HL-60 (cell line): ENCODE results near the gene MALRD1.

ENCODE experiments used
- DNase-seq, 2 experiments: peaks; one replicate each; pipeline ENCODE4 v3.0.0-alpha.2; 2010 to 2020; ENCODE audit warnings: low read depth in 1 of 2, low spot score in 1 of 2
- H3K27ac ChIP-seq: fragments of 250-450 bp; sonication (Bioruptor Pico); replicated peaks from 2 replicates; pipeline ENCODE4 v1.5.1; 2020; ENCODE audit warnings: mild to moderate bottlenecking, moderate library complexity
- H3K27me3 ChIP-seq: fragments of 250-450 bp; sonication (Bioruptor Pico); 2 replicates; pipeline ENCODE4 v1.5.1; 2021; ENCODE audit warnings: mild to moderate bottlenecking, moderate library complexity; ENCODE audit not compliant: insufficient read depth, poor library complexity, severe bottlenecking
- H3K4me3 ChIP-seq: replicated peaks from 2 replicates; pipeline ENCODE4 v1.5.1; 2011; ENCODE audit warnings: mild to moderate bottlenecking, control low read depth, low read length; ENCODE audit not compliant: insufficient read depth
- GABPA ChIP-seq: IDR thresholded peaks from 2 replicates; pipeline ENCODE4 v1.6.1; 2012; ENCODE audit warnings: low read depth
- POLR2AphosphoS5 ChIP-seq: IDR thresholded peaks from 2 replicates; pipeline ENCODE4 v1.6.1; 2012; ENCODE audit warnings: low read depth
- SPI1 ChIP-seq: IDR thresholded peaks from 2 replicates; pipeline ENCODE4 v1.6.1; 2012; ENCODE audit warnings: low read depth, mild to moderate bottlenecking, borderline replicate concordance
- TF ChIP-seq, protein P1 (sequence below): IDR thresholded peaks from one replicate; pipeline ENCODE4 v1.5.1; 2011; ENCODE audit warnings: low read length, control low read depth, inconsistent platforms; ENCODE audit not compliant: insufficient read depth
- TF ChIP-seq, protein P2 (sequence below): IDR thresholded peaks from 2 replicates; pipeline ENCODE4 v1.6.1; 2012; ENCODE audit warnings: low read depth; ENCODE audit not compliant: insufficient replicate concordance

Gene MALRD1

GRCh38 chr10:19749185-19749729 lies 700.7 kb downstream of the MALRD1 start:
- no peak for DNase-seq
- no peak overlapping the region for H3K27ac ChIP-seq
- TF ChIP-seq, protein P1, sequence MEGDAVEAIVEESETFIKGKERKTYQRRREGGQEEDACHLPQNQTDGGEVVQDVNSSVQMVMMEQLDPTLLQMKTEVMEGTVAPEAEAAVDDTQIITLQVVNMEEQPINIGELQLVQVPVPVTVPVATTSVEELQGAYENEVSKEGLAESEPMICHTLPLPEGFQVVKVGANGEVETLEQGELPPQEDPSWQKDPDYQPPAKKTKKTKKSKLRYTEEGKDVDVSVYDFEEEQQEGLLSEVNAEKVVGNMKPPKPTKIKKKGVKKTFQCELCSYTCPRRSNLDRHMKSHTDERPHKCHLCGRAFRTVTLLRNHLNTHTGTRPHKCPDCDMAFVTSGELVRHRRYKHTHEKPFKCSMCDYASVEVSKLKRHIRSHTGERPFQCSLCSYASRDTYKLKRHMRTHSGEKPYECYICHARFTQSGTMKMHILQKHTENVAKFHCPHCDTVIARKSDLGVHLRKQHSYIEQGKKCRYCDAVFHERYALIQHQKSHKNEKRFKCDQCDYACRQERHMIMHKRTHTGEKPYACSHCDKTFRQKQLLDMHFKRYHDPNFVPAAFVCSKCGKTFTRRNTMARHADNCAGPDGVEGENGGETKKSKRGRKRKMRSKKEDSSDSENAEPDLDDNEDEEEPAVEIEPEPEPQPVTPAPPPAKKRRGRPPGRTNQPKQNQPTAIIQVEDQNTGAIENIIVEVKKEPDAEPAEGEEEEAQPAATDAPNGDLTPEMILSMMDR = no peak
- TF ChIP-seq SPI1 (no peak), GABPA (no peak), POLR2AphosphoS5 (no peak)
- TF ChIP-seq, protein P2, sequence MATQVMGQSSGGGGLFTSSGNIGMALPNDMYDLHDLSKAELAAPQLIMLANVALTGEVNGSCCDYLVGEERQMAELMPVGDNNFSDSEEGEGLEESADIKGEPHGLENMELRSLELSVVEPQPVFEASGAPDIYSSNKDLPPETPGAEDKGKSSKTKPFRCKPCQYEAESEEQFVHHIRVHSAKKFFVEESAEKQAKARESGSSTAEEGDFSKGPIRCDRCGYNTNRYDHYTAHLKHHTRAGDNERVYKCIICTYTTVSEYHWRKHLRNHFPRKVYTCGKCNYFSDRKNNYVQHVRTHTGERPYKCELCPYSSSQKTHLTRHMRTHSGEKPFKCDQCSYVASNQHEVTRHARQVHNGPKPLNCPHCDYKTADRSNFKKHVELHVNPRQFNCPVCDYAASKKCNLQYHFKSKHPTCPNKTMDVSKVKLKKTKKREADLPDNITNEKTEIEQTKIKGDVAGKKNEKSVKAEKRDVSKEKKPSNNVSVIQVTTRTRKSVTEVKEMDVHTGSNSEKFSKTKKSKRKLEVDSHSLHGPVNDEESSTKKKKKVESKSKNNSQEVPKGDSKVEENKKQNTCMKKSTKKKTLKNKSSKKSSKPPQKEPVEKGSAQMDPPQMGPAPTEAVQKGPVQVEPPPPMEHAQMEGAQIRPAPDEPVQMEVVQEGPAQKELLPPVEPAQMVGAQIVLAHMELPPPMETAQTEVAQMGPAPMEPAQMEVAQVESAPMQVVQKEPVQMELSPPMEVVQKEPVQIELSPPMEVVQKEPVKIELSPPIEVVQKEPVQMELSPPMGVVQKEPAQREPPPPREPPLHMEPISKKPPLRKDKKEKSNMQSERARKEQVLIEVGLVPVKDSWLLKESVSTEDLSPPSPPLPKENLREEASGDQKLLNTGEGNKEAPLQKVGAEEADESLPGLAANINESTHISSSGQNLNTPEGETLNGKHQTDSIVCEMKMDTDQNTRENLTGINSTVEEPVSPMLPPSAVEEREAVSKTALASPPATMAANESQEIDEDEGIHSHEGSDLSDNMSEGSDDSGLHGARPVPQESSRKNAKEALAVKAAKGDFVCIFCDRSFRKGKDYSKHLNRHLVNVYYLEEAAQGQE = no peak

GRCh38 chr10:19750972-19751371 lies 702.4 kb downstream of the MALRD1 start:
- H3K4me3 ChIP-seq = no peak overlapping the region
- no peak for DNase-seq
- no peak overlapping the region for H3K27ac ChIP-seq
- no peak for TF ChIP-seq SPI1
- no peak for TF ChIP-seq POLR2AphosphoS5
- TF ChIP-seq, protein P2 = no peak
- TF ChIP-seq, protein P1 = no peak
- no peak for TF ChIP-seq GABPA
- H3K27me3 ChIP-seq = no peaks in the 10 kb centered on the region

More at GRCh38 chr10:19749185-19749729, 700.7 kb downstream of the MALRD1 start:
- Histone ChIP-seq H3K27me3 (no peaks in the 10 kb centered on the region), H3K4me3 (no peak overlapping the region)

- no peak for DNase-seq
- TF ChIP-seq, protein P2 = no peak
- TF ChIP-seq, protein P1 = no peak
- TF ChIP-seq POLR2AphosphoS5 (no peak), GABPA (no peak), SPI1 (no peak)
- H3K27ac ChIP-seq = no peak overlapping the region
These were observed 708.3 kb downstream of the MALRD1 start for GRCh38 chr10:19756919-19757318.

More at GRCh38 chr10:19756919-19757318, 708.3 kb downstream of the MALRD1 start:
- Histone ChIP-seq H3K4me3 (no peak overlapping the region), H3K27me3 (no peaks in the 10 kb centered on the region)
